NCI-H2081 treated with DMSO at 0.1 percent for 48 hours (cell line): ENCODE data around the gene VTI1A.
"Not testable (repeated sequence)": the region's sequence is repeated elsewhere in the genome, so short reads cannot be mapped to it uniquely, and the experiment has no call there.

Source experiments
- DNase-seq: peaks from one replicate; lab custom pipeline; 2025; lab: John Stamatoyannopoulos, UW

The VTI1A gene

DNA sequence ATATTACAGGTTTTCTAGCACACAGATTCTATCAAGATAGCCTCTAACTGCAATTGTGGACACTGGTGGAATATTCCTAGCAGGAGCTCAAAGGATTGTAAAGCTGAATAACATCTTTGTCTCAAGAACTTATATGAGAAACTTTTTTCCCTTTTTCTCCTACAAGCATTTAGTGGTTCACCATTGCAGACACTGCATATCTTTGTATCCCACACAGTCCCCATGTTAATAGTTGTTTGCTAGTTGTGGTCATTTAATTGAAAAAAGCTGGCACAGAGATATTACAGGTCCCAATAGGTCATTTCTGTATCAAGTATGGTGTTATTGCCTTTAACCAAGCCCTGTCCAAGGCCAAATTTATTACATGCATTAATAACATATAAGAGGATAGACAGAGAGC is 276.9 kb downstream of the VTI1A start:
- DNase-seq, result no peak

- no peak for DNase-seq
These were observed 277.5 kb downstream of the VTI1A start for GRCh38 chr10:112724404-112724991.

DNA sequence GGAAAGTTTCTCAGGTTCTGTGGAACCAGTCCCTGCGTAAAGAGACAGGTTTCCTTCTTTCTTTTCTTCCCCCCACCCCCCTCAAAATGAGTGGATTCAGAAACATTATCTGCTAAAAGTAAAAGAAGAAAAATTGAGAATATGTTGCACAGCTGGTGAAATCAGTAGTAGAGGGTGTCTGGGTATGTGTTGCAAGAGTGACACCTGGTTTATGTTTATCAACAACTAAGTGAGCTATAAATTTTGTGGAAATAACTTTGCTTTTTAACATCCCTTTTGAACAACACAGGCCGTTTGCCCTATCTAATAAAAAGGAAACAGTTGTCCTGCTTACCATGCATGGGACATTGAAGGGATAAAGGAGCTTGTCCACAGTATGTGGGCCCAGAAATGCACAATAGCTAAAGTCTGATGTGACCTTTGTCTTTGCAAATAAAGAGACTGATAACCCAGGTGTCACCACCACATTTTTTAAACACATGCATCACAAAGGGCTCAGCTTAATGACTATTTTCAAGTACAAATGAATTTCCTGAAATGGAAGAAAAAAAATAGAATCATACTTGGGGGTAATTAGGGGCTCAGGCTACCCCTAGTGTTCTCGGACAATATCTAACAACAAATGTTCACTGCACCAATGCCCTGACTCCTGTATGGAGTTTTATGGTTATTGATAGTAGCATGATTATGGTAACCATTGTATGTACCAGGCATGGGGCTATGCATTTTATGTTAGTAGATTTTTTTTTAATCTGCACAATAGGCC is 281.3 kb downstream of the VTI1A start:
- DNase-seq, result no peak

GRCh38 chr10:112728997-112729396 is 282.0 kb downstream of the VTI1A start:
- no peak for DNase-seq

DNA sequence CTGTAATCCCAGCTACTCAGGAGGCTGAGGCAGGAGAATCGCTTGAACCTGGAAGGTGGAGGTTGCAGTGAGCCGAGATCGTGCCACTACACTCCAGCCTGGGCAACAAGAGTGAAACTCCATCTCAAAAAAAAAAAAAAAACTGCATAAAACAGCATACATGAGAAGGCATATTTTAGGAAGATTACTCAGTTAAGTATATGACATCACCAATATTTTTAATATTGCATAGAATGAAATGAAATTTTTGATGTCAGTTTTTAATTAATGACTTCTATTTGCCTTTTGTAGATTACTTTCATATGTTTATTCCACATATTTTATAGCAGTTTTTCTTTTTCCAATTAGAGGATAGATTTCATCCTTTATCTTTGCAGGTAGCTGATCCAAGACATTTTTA is 284.4 kb downstream of the VTI1A start:
- DNase-seq, result not testable (repeated sequence)

GRCh38 chr10:112732277-112732921 is 285.4 kb downstream of the VTI1A start:
- DNase-seq, result no peak

DNA sequence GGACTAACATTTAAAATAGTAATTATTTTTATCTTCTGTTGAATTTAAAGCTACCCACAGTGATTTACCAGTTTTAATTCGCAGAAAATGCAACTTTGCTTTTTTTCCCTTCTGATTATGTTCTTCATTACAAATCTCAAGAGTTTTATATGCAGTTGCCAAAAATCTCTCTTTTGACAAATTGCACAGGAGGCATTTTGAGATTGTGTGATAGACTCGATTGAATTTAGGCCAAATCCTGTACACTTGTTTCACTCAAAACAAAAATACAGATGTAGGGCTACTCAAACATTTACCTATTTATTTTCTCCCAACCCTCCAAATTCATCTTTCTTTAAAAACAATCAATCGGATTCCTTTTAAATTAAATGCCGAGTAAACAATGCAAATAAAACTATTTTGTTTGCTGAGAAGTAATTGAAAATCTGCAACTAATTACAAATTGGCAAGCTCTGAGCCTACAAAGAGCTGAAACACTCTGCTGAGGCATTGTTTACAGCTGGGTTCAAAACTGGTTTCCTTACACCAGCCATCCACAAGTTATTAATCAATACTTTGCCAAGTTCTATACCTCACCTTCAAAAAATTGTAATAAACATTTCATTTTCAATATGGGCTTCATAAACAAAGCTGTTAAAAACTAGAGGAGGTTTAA is 288.2 kb downstream of the VTI1A start:
- no peak for DNase-seq

- no peak for DNase-seq
These were observed 291.9 kb downstream of the VTI1A start for GRCh38 chr10:112738606-112739591.

- DNase-seq, result no peak
These were observed 292.8 kb downstream of the VTI1A start for GRCh38 chr10:112739592-112740353.

DNA sequence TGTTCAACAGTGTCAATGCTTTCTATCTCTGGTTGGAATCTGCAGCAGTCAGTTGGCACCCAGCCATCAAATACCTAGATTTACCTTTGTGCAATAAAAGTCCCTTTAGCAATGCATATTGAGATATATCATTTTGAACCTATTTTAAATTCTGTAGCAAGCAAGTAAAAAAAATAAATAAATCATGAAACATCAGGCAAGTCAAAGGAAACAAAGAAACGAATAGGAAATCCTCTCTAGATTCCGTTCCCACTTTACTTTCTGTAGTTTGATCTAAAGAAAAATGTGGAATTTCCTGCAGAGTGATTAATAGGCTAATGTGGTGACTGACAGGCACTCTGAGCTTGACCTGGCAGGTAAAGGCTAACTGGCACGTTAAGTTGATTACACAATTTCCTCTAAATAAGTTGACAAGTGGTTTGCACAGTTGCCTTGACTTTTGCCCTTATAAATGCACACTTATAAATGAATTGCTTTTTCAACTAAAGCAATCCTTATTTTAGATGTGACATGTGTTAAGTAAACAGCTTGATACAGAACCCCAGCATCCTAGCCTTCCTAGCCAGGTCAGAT is 294.9 kb downstream of the VTI1A start:
- DNase-seq, result no peak

GRCh38 chr10:112744181-112745096 is 297.4 kb downstream of the VTI1A start:
- no peak for DNase-seq

DNA sequence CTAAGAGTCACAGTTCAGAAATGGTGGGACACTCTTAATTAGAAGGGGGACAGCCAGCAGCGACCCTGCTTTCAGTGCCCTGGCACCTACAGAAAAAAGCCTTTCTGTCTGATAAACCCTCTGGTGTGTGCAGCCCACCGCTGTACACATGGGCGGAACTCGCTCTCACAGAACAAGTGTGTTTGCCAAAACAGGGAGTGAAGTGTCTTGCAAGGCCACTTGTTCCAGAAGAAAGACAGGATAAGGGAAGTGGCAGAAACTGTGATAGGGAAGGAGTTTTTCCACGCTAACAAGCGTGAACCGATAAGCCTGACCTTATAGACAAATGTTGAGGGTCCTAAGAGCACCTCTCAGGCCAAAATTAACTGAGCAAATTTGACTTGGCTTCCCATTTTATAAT is 299.3 kb downstream of the VTI1A start:
- no peak for DNase-seq

- DNase-seq, result no peak
These were observed 303.6 kb downstream of the VTI1A start for GRCh38 chr10:112750427-112751167.

- no peak for DNase-seq
These were observed 304.6 kb downstream of the VTI1A start for GRCh38 chr10:112751651-112752050.

DNA sequence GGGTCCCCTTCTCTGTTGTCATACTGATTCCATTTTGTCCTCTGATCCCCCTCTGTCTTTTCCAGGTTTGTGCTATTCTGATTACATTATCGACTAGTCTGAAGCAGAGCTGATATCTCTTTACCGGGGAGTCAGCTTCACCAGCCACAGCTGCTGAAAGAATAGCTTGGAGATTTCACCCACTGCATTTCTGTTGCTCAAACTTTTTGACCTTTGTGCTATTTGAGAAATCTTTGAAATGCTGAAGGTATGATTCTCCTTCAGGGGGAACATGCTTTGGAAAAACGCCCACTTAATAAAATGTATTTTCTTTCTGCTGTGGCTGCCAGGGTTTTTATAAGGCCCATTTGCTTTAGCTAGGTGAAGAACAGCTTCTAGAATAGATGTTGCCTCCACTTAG is 305.3 kb downstream of the VTI1A start:
- no peak for DNase-seq

- DNase-seq, result no peak
These were observed 307.0 kb downstream of the VTI1A start for GRCh38 chr10:112753961-112754411.

DNA sequence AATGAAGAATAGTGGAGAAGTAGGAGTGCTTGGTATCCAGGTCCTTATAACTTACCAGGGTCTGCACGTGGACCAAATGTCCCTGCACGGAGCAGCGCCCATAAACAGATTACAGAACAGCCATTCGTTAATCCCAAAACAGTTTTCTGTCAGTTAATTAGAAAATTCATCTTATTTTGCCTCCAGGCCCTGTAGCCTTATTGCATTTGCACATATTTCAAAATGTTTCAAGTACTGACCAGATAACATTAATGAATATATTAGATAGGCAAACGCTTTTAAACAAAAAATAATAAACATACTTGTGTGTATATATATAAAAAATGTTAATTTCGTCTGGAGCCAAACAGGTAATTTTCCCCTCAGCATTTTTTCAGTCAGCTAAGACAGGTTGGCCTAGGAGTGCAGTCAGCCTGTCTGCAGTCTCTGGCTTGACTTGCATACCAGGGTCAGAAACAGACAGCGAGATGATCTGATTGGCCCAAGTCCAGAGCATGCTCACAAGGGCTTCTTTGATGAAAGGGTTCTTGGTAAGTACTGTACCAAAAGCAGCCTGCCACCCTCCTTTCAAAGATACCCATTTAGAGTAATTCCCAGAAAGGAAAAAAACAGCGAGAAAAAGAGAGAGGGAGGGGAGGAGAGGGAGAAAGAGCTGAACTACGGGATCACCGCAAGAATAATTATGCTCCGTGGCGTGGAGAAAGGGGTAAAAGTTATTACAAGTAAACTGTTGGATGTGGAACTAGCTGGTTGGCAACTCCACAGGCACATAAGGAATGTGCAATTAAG is 308.6 kb downstream of the VTI1A start:
- no peak for DNase-seq

- no peak for DNase-seq
These were observed 309.2 kb downstream of the VTI1A start for GRCh38 chr10:112756235-112756527.
